ENCODE data around the gene MAGEF1.

The MAGEF1 gene

DNA sequence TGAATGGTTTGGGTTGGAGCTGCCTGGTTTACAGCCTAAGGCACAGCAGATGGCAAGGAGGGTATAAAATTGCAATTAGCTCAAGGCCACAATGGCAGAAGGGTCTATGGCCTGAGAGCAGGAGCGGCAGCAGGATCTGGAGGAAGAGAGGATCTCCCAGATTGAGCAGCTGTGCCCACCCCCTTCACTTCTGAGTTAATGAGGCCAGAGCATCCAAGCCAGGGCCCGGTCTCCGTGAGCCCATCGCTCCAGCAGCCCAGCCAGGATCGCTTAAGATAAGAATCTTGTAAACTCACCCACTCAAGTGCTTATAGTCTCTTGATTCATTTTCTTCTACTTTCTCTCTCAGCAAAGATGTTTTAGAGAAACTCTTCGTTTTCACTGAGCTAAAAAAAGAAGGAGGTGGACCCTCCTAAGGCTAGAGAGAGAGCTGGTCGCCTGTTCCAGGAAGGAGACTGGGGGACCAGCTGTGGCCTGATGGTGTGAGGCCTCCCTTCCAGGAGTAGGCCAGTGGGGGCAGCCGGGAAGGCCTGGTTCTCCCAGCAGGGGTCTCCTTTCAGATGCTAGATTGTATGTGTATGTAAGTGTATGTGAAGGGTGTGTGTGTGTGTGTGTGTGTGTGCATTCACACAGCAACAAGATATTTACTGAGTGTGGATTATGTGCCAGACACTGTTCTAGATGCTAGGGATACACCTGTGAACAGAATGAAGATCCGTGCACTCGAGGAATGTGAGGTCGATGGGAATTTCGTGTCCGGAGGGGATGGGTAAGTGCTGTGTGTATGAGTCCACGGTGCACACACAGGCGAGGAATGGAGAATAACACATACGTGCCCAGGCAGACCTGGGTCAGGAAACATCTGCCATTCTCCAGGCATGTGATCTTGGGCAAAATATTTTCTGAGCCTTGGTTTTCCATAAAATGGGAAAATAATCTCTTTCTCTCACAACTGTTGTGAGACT, 18.6 kb downstream of the MAGEF1 start:
- DNase-seq (ENCODE audit: low read depth), result no peak
- TF ChIP-seq, protein P1, sequence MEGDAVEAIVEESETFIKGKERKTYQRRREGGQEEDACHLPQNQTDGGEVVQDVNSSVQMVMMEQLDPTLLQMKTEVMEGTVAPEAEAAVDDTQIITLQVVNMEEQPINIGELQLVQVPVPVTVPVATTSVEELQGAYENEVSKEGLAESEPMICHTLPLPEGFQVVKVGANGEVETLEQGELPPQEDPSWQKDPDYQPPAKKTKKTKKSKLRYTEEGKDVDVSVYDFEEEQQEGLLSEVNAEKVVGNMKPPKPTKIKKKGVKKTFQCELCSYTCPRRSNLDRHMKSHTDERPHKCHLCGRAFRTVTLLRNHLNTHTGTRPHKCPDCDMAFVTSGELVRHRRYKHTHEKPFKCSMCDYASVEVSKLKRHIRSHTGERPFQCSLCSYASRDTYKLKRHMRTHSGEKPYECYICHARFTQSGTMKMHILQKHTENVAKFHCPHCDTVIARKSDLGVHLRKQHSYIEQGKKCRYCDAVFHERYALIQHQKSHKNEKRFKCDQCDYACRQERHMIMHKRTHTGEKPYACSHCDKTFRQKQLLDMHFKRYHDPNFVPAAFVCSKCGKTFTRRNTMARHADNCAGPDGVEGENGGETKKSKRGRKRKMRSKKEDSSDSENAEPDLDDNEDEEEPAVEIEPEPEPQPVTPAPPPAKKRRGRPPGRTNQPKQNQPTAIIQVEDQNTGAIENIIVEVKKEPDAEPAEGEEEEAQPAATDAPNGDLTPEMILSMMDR (IDR thresholded peaks at IDR 0.05; ENCODE audit: low read depth, low read length, missing control alignments), result no peak
- no peak overlapping the region for H3K4me3 ChIP-seq (ENCODE audit: low read depth, low read length)

GRCh38 chr3:184691397-184692231, 20.2 kb downstream of the MAGEF1 start:
- no peak overlapping the region for H3K4me3 ChIP-seq (ENCODE audit: low read depth, low read length)
- TF ChIP-seq, protein P1 (IDR thresholded peaks at IDR 0.05; ENCODE audit: low read depth, low read length, missing control alignments), result no peak
- no peak for DNase-seq (ENCODE audit: low read depth)

DNA sequence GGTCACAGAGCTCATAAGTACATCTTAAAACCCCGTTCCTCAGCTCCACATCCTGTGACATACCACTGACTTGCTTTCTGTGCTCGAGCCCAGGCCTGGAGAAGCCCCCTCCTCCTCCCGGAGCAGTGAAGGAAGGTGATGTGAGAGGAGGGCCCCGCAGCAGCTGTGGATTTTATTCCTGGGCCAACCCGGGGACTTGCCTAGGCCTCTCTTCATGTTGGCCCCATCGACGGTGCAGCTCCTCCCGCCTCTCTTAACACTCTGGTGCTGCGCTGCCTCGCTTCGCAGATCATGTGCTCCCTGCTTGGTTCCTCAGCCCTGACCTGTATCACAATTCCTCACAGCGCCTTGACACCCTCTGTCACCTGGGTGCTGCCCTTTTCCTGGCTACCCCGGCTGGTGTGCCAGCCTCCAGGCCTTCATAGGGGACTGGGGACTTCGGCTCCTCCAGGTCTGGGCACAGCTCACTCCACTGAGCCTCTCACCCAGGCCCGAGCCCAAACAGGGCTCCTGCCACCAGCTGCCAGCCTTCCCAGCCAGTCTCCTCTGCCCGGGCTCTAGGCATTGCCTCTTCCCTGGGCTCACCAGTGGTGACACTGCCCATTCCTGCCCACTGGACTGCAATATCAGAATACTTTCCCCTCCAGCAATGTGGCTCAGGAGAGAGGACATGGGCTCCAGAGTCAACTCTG, 21.5 kb downstream of the MAGEF1 start:
- DNase-seq (ENCODE audit: low read depth), result no peak
- H3K4me3 ChIP-seq (ENCODE audit: low read depth, low read length), result no peak overlapping the region
- TF ChIP-seq, protein P1 (IDR thresholded peaks at IDR 0.05; ENCODE audit: low read depth, low read length, missing control alignments), result no peak

- H3K4me3 ChIP-seq (ENCODE audit: low read depth, low read length), result no peak overlapping the region
- TF ChIP-seq, protein P1 (IDR thresholded peaks at IDR 0.05; ENCODE audit: low read depth, low read length, missing control alignments), result no peak
- no peak for DNase-seq (ENCODE audit: low read depth)
Observed at GRCh38 chr3:184688882-184689271, 23.0 kb downstream of the MAGEF1 start.

- no peak overlapping the region for H3K4me3 ChIP-seq (ENCODE audit: low read depth, low read length)
- TF ChIP-seq, protein P1 (IDR thresholded peaks at IDR 0.05; ENCODE audit: low read depth, low read length, missing control alignments), result no peak
- no peak for DNase-seq (ENCODE audit: low read depth)
Observed at GRCh38 chr3:184688251-184688881, 23.5 kb downstream of the MAGEF1 start.

GRCh38 chr3:184687363-184688015, 24.4 kb downstream of the MAGEF1 start:
- DNase-seq (ENCODE audit: low read depth), result no peak
- TF ChIP-seq, protein P1 (IDR thresholded peaks at IDR 0.05; ENCODE audit: low read depth, low read length, missing control alignments), result no peak
- no peak overlapping the region for H3K4me3 ChIP-seq (ENCODE audit: low read depth, low read length)

All from GM12864 (cell line).